OCI-LY3 (cell line): ENCODE measurements around the gene PNPLA7.

Source experiments
- H2AFZ ChIP-seq: fragments of 200-600, 300-600 bp; shearing (Covaris generic); 2 replicates; pipeline ENCODE4 v1.6.0; 2014; ENCODE audit warnings: antibody characterized with exemption, low read depth, low read length
- H3K27ac ChIP-seq: fragments of 200-600, 300-600 bp; sonication (generic); 2 replicates; pipeline ENCODE4 v1.5.1; 2014; ENCODE audit warnings: mild to moderate bottlenecking, low read length, moderate library complexity, mixed read lengths
- H3K27me3 ChIP-seq: fragments of 200-600, 300-600 bp; sonication (generic); 2 replicates; pipeline ENCODE4 v1.6.1; 2014; ENCODE audit warnings: low read depth, low read length, mixed read lengths
- H3K36me3 ChIP-seq: fragments of 200-600, 300-600 bp; sonication (generic); replicated peaks from 2 replicates; pipeline ENCODE3; 2014; ENCODE audit warnings: low read depth, low read length, mixed read lengths
- H3K4me1 ChIP-seq: fragments of 300-600, 200-600 bp; sonication (generic); 2 replicates; pipeline ENCODE4 v1.6.1; 2014; ENCODE audit warnings: low read length, mixed read lengths
- H3K4me2 ChIP-seq: fragments of 200-600, 300-600 bp; sonication (generic); 2 replicates; pipeline ENCODE4 v1.6.1; 2014; ENCODE audit warnings: low read length, mixed read lengths
- H3K4me3 ChIP-seq: fragments of 300-600, 200-600 bp; sonication (generic); 2 replicates; pipeline ENCODE4 v1.5.1; 2014; ENCODE audit warnings: antibody characterized with exemption, mild to moderate bottlenecking, low read length, moderate library complexity
- H3K79me2 ChIP-seq: fragments of 300-600, 200-600 bp; shearing (Covaris generic); 2 replicates; pipeline ENCODE4 v1.6.1; 2014; ENCODE audit warnings: mild to moderate bottlenecking, low read length, mixed read lengths
- H3K9ac ChIP-seq: fragments of 300-600, 200-600 bp; shearing (Covaris generic); 2 replicates; pipeline ENCODE4 v1.6.0; 2014; ENCODE audit warnings: mild to moderate bottlenecking, low read length, moderate library complexity
- H3K9me3 ChIP-seq: fragments of 200-600, 300-600 bp; shearing (Covaris generic); 2 replicates; pipeline ENCODE4 v1.6.1; 2014; ENCODE audit warnings: low read length, mixed read lengths; ENCODE audit not compliant: insufficient read depth
- H4K20me1 ChIP-seq: fragments of 200-600, 300-600 bp; sonication (generic); 2 replicates; pipeline ENCODE4 v1.6.1; 2016; ENCODE audit warnings: low read length, mixed read lengths; ENCODE audit not compliant: insufficient read depth
- CTCF ChIP-seq: fragments of 200-600, 300-600 bp; sonication (generic); IDR thresholded peaks from 2 replicates; pipeline ENCODE4 v1.5.1; 2014; ENCODE audit warnings: antibody characterized with exemption, low read length, low read depth
- EZH2phosphoT487 ChIP-seq: fragments of 200-600 bp; shearing (Covaris generic); IDR thresholded peaks from 2 replicates; pipeline ENCODE4 v1.6.1; 2018; ENCODE audit warnings: antibody characterized with exemption, mixed run types, low read depth

Gene PNPLA7

DNA sequence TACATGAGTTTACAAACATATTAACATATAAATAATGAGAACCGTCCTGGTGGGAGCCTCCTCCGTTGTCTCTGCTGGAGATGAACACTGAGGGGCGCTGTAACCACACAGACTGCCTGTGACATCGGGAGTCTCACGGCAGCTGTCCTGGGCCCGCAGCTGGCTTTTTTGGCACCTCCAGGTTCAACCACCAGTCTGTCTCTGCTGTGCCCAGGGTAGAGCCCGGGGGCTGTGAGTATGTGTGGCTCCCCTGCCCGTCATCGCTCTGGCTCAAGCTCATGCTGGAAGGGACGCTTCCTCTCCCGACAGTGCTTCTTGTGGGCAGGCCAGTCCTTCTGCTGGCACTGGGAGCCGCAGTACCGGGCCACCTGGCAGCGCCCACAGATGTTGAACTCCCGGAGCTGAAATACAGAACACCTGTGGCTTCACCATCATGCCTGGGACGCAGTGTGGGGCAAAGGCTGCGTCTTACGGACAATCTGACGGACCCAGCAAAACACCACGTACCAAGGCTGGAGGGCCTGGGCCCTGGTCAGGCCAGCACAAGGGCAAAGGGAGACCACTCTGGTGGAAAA lies 32.2 kb upstream of the PNPLA7 start:
- no peak overlapping the region for H3K27ac ChIP-seq
- no peak overlapping the region for H2AFZ ChIP-seq
- TF ChIP-seq CTCF, result peak; percentile 39
- TF ChIP-seq EZH2phosphoT487, result no peak
- H3K9ac ChIP-seq, result no peak overlapping the region
- peaks cover 9% of the 10 kb centered on the region; the same call in 1 of the 2 replicates for H4K20me1 ChIP-seq
- peaks cover 8% of the 10 kb centered on the region for H3K4me1 ChIP-seq
- no peak overlapping the region for H3K4me2 ChIP-seq
- no peak overlapping the region for H3K4me3 ChIP-seq
- H3K27me3 ChIP-seq, result no peaks in the 10 kb centered on the region
- peaks cover 27% of the 10 kb centered on the region for H3K36me3 ChIP-seq
- peaks cover 16% of the 10 kb centered on the region for H3K79me2 ChIP-seq
- no peaks in the 10 kb centered on the region for H3K9me3 ChIP-seq

DNA sequence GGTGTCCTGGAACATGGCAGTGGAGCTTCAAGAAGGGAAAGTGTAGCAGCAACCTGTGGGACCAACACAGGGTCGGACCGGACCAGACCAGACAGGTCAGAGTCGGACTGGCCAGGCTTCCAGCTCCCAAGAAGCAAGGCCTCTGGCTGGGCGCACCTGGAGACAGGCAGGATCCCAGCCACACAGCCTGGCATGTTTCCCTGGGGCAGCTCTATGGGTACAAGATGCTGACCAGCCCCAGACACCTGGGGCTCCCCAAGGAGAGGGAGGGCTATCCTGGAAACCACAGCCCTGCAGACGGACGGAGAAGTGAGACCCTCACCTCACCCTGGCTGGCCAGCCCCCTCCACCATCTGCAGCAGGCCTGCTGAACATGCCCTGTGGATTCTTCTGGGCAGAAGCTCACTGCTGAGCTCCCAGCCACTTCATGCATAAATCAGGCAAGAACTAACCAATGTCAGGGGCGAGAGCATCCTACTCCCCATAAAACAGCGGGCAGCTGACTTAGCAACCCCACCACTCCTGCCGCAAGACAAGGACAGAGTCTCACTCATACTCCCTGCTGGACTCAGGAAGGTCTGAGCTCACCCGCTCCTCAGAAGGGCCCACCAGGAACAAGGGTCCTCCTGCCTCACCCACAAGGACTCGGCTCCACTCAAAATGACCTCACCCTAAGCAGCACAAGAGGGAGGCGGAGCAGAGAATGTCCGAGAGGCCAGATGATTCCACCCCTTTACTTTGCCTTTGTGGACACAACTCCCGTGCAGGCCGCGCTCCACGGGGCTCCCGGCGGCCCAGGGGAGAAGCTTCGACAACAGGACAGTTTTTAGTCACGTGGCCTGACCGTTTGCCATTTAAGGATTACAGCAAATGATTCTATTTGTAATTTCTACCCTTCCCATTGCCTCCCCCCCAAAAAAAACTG lies 31.4 kb upstream of the PNPLA7 start:
- peaks cover 14% of the 10 kb centered on the region; the same call in 1 of the 2 replicates for H4K20me1 ChIP-seq
- no peak overlapping the region for H2AFZ ChIP-seq
- peaks cover 24% of the 10 kb centered on the region for H3K79me2 ChIP-seq
- H3K27ac ChIP-seq, result no peak overlapping the region
- no peaks in the 10 kb centered on the region for H3K27me3 ChIP-seq
- no peak overlapping the region for H3K4me3 ChIP-seq
- H3K9ac ChIP-seq, result no peak overlapping the region
- no peak for TF ChIP-seq CTCF
- TF ChIP-seq EZH2phosphoT487, result no peak
- H3K4me2 ChIP-seq, result no peak overlapping the region
- H3K4me1 ChIP-seq, result peaks cover 15% of the 10 kb centered on the region
- peaks cover 24% of the 10 kb centered on the region for H3K36me3 ChIP-seq
- H3K9me3 ChIP-seq, result no peaks in the 10 kb centered on the region

DNA sequence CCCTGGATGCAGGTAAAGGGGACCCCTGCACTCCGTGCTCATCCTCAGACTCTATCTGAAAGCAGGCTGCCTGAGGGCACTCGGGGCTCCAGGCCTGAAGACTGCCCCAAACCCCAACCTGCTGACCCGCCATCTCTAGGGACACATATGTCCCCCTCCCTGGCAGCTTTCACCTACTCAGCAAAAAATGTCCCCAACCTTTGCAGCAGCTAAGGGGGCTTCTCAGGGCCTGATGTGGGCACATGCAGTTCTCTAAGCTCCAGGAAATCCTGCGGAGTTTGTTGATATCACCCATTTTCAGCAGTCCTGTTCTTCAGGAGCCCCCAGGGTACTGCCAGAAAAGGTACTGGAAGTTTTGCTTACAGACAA lies 30.7 kb upstream of the PNPLA7 start:
- H3K4me3 ChIP-seq, result no peak overlapping the region
- no peaks in the 10 kb centered on the region for H3K9me3 ChIP-seq
- no peaks in the 10 kb centered on the region for H3K27me3 ChIP-seq
- peaks cover 31% of the 10 kb centered on the region for H3K79me2 ChIP-seq
- peaks cover 22% of the 10 kb centered on the region for H3K4me1 ChIP-seq
- no peak overlapping the region for H3K9ac ChIP-seq
- TF ChIP-seq CTCF (no peak), EZH2phosphoT487 (no peak)
- H3K36me3 ChIP-seq, result peaks cover 21% of the 10 kb centered on the region
- H4K20me1 ChIP-seq, result peaks cover 14% of the 10 kb centered on the region; the same call in 1 of the 2 replicates
- no peak overlapping the region for H3K27ac ChIP-seq
- H3K4me2 ChIP-seq, result no peak overlapping the region
- H2AFZ ChIP-seq, result no peak overlapping the region

- peaks cover 16% of the 10 kb centered on the region for H3K36me3 ChIP-seq
- peaks cover 32% of the 10 kb centered on the region for H3K79me2 ChIP-seq
These were observed 30.2 kb upstream of the PNPLA7 start for GRCh38 chr9:137580209-137580953.

More at GRCh38 chr9:137580209-137580953, 30.2 kb upstream of the PNPLA7 start:
- H3K4me2 ChIP-seq, result no peak overlapping the region
- H3K4me3 ChIP-seq, result no peak overlapping the region
- peaks cover 14% of the 10 kb centered on the region; the same call in 1 of the 2 replicates for H4K20me1 ChIP-seq
- no peak for TF ChIP-seq EZH2phosphoT487
- no peak for TF ChIP-seq CTCF
- peaks cover 27% of the 10 kb centered on the region for H3K4me1 ChIP-seq
- H3K27me3 ChIP-seq, result no peaks in the 10 kb centered on the region
- H3K27ac ChIP-seq, result no peak overlapping the region
- no peak overlapping the region for H2AFZ ChIP-seq
- no peaks in the 10 kb centered on the region for H3K9me3 ChIP-seq
- H3K9ac ChIP-seq, result no peak overlapping the region
